DOHH2 (cell line): ENCODE results near the gene DCAF10.
A peak's percentile ranks its signal among the peaks of the same experiment; 100 is the strongest.
"Not testable (repeated sequence)": the region's sequence is repeated elsewhere in the genome, so short reads cannot be mapped to it uniquely, and the experiment has no call there.

Experiments
- H3F3A ChIP-seq: fragments of 200-600 bp; sonication (generic), shearing (Covaris generic); 2 replicates; pipeline ENCODE4 v1.6.0; 2016; ENCODE audit warnings: antibody characterized with exemption, mild to moderate bottlenecking; ENCODE audit not compliant: control insufficient read depth, insufficient read depth
- H3K27ac ChIP-seq: fragments of 200-600 bp; sonication (generic); 2 replicates; pipeline ENCODE4 v1.5.1; 2014; ENCODE audit warnings: low read depth, mild to moderate bottlenecking, low read length, moderate library complexity
- H3K27me3 ChIP-seq: fragments of 200-600 bp; sonication (generic); 2 replicates; pipeline ENCODE4 v1.6.1; 2014; ENCODE audit warnings: mild to moderate bottlenecking, low read length, mixed read lengths; ENCODE audit not compliant: control insufficient read depth
- H3K36me3 ChIP-seq: fragments of 200-600 bp; sonication (generic); 2 replicates; pipeline ENCODE4 v1.6.1; 2014; ENCODE audit warnings: mild to moderate bottlenecking, low read length, moderate library complexity, mixed read lengths; ENCODE audit not compliant: control insufficient read depth
- H3K4me1 ChIP-seq: fragments of 200-600 bp; sonication (generic); 2 replicates; pipeline ENCODE4 v1.6.1; 2014; ENCODE audit warnings: mild to moderate bottlenecking, low read length, mixed read lengths; ENCODE audit not compliant: control insufficient read depth
- H3K4me2 ChIP-seq: fragments of 200-600 bp; sonication (generic); 2 replicates; pipeline ENCODE4 v1.6.0; 2014; ENCODE audit warnings: mild to moderate bottlenecking, low read length, moderate library complexity
- H3K4me3 ChIP-seq: fragments of 200-600 bp; sonication (generic); 2 replicates; pipeline ENCODE4 v1.5.1; 2014; ENCODE audit warnings: mild to moderate bottlenecking, low read length, mixed read lengths
- H3K79me2 ChIP-seq: fragments of 200-600 bp; sonication (generic); 2 replicates; pipeline ENCODE4 v1.6.1; 2014; ENCODE audit warnings: mild to moderate bottlenecking, low read length, mixed read lengths; ENCODE audit not compliant: control insufficient read depth
- H3K9me2 ChIP-seq: fragments of 200-600 bp; sonication (generic); replicated peaks from 2 replicates; pipeline ENCODE4 v1.6.1; 2014; ENCODE audit warnings: mild to moderate bottlenecking, low read length, mixed read lengths; ENCODE audit not compliant: control insufficient read depth
- H3K9me3 ChIP-seq: fragments of 200-600 bp; sonication (generic); 2 replicates; pipeline ENCODE4 v1.6.1; 2014; ENCODE audit warnings: antibody characterized with exemption, low read length, mixed read lengths; ENCODE audit not compliant: control insufficient read depth, insufficient read depth
- H4K20me1 ChIP-seq: fragments of 200-600 bp; sonication (generic); 2 replicates; pipeline ENCODE4 v1.6.0; 2014; ENCODE audit warnings: low read depth, mild to moderate bottlenecking, antibody characterized with exemption, low read length, moderate library complexity; ENCODE audit not compliant: control insufficient read depth, insufficient read depth
- CTCF ChIP-seq: fragments of 200-600 bp; sonication (generic); IDR thresholded peaks from one replicate; pipeline ENCODE4 v1.5.1; 2014; ENCODE audit warnings: antibody characterized with exemption, mild to moderate bottlenecking, low read depth, low read length; ENCODE audit not compliant: poor library complexity, severe bottlenecking
- EZH2phosphoT487 ChIP-seq: fragments of 200-600 bp; sonication (generic); IDR thresholded peaks from 2 replicates; pipeline ENCODE4 v1.6.1; 2017; ENCODE audit warnings: borderline replicate concordance, mild to moderate bottlenecking, antibody characterized with exemption, low read length, moderate library complexity, mixed read lengths

The DCAF10 gene

GRCh38 chr9:37909326-37909725, 108.7 kb downstream of the DCAF10 start:
- no peaks in the 10 kb centered on the region for H3K79me2 ChIP-seq
- H3K36me3 ChIP-seq: no peaks in the 10 kb centered on the region
- H3K4me2 ChIP-seq: no peak overlapping the region
- no peak overlapping the region for H3K27ac ChIP-seq
- no peaks in the 10 kb centered on the region for H4K20me1 ChIP-seq
- H3K9me2 ChIP-seq: no peaks in the 10 kb centered on the region
- no peak overlapping the region for H3K4me3 ChIP-seq
- no peaks in the 10 kb centered on the region for H3K27me3 ChIP-seq
- no peaks in the 10 kb centered on the region for H3K9me3 ChIP-seq
- peaks cover 6% of the 10 kb centered on the region; the same call in 1 of the 2 replicates for H3K4me1 ChIP-seq
- TF ChIP-seq CTCF (no peak), EZH2phosphoT487 (no peak)
- no peaks in the 10 kb centered on the region for H3F3A ChIP-seq

- H3K4me1 ChIP-seq, H3K4me2 ChIP-seq, H3K9me3 ChIP-seq: not testable (repeated sequence)
Measured at GRCh38 chr9:37909836-37910235, 109.2 kb downstream of the DCAF10 start.

GRCh38 chr9:37910271-37910670, 109.7 kb downstream of the DCAF10 start:
- Histone ChIP-seq H4K20me1 (no peaks in the 10 kb centered on the region), H3K9me3 (no peaks in the 10 kb centered on the region), H3K4me3 (no peak overlapping the region), H3K9me2 (no peaks in the 10 kb centered on the region), H3K4me2 (no peak overlapping the region), H3K79me2 (no peaks in the 10 kb centered on the region), H3K4me1 (no peaks in the 10 kb centered on the region), H3K27ac (no peak overlapping the region), H3K36me3 (no peaks in the 10 kb centered on the region), H3F3A (no peaks in the 10 kb centered on the region), H3K27me3 (no peaks in the 10 kb centered on the region)
- TF ChIP-seq CTCF: no peak
- no peak for TF ChIP-seq EZH2phosphoT487

More at GRCh38 chr9:37909836-37910235, 109.2 kb downstream of the DCAF10 start:
- H3K36me3 ChIP-seq, H3K27ac ChIP-seq, H3K9me2 ChIP-seq, H3K79me2 ChIP-seq, H3F3A ChIP-seq, H3K27me3 ChIP-seq, H4K20me1 ChIP-seq, H3K4me3 ChIP-seq: not testable (repeated sequence)

- H3K4me2 ChIP-seq: peak overlapping the region; percentile 14; the same call in 1 of the 2 replicates
- no peak overlapping the region; the same call in 1 of the 2 replicates for H3K4me3 ChIP-seq
- no peaks in the 10 kb centered on the region for H3K27me3 ChIP-seq
- no peaks in the 10 kb centered on the region for H3K79me2 ChIP-seq
- no peak overlapping the region for H3K27ac ChIP-seq
- no peaks in the 10 kb centered on the region for H3K9me3 ChIP-seq
- H3F3A ChIP-seq: no peaks in the 10 kb centered on the region
- H3K4me1 ChIP-seq: no peaks in the 10 kb centered on the region
- H3K36me3 ChIP-seq: no peaks in the 10 kb centered on the region
- H4K20me1 ChIP-seq: no peaks in the 10 kb centered on the region
- H3K9me2 ChIP-seq: no peaks in the 10 kb centered on the region
- no peak for TF ChIP-seq CTCF
- TF ChIP-seq EZH2phosphoT487: no peak
Measured at GRCh38 chr9:37911271-37911681, 110.7 kb downstream of the DCAF10 start.
